GM18858 (cell line): Measurements from ENCODE around the gene SSR4.
"Not testable (repeated sequence)": the region's sequence is repeated elsewhere in the genome, so short reads cannot be mapped to it uniquely, and the experiment has no call there.

Experiments used
- ATAC-seq: cut with Tn5 transposase; IDR thresholded peaks from one replicate; pipeline ENCODE4 v1.9.1; 2021; ENCODE audit not compliant: unreplicated experiment

Gene SSR4

DNA sequence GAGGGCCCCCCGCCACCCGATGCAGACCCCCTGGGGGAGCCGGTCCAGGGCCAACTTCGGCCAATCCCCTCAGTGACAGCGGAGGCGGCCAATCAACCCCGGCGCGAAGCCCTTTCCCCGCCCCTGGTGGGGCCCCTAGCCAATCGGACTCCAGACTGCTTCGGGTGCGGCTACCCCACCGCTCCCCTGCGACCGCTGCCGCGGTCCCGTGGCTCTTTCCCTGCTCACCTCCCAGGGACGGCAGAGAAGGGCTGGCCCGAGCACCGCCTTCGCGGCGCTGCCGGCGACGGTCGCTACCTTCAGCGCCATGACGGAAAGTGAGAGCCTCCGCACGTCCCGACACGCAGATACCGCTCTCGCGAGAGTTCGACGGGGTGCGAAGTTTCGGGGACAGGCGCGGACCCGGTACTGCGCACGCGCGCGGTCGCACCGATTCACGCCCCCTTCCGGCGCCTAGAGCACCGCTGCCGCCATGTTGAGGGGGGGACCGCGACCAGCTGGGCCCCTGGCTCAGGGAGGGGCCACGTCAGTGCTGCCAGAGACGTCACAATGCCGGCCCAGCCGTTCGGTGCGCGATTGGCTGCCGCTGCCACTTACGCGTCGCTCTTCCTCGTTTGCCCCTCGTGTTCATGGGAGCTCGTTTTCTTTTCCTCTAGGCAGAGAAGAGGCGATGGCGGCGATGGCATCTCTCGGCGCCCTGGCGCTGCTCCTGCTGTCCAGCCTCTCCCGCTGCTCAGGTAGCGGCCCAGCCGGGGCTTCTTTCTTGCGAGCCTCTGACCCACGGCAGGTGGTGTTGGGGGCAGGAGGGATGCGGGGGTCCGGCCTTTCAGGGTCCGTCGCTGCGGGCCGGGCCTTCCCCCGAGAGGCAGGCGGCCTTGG lies at the start of gene SSR4, which contains the start of gene IDH3G:
Gene SSR4 (plus strand): TSS at position 651 of the 879 bp plus-strand sequence. CDS start 20 bp downstream, at position 671.
Gene IDH3G (minus strand): TSS at position 358 of the 879 bp plus-strand sequence. CDS start 49 bp downstream, at position 309.
- ATAC-seq: peak; percentile 69

DNA sequence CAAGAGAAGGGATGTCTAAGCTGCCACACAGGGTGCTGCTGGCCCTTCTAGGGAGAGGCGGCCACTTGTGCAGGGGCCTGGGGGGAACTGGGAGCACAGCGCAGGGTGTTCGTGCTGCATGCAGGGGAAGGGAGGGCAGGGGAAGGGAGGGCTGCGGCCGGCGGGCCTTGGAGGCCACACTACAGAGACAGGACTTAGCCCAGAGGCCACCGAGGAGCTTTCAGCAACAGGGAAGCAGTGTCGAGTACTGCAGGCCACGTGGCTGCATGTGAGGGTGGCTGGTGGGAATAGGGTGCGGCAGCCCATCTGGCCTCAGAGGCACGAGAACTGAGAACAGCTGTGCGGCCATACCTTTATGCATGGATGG lies 49.4 kb upstream of the SSR4 start:
- ATAC-seq: not testable (repeated sequence)

DNA sequence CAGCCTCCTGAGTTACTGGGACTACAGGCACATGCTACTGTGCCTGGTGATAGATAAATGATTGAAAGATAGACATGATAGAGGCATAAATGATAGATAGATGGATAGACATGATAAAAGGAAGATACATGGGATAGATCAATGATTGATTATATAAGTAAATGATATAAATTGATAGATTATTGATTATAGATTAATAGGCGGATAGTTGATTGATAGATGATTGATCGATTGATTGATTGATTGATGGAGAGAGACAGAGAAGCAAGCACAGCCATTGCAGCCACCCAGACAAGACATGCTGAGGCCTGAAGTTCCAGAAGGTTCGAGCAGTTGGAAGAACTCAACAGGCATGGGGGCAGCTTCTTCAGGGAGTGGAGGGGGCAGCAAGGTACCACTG lies 48.1 kb upstream of the SSR4 start:
- ATAC-seq: no peak

DNA sequence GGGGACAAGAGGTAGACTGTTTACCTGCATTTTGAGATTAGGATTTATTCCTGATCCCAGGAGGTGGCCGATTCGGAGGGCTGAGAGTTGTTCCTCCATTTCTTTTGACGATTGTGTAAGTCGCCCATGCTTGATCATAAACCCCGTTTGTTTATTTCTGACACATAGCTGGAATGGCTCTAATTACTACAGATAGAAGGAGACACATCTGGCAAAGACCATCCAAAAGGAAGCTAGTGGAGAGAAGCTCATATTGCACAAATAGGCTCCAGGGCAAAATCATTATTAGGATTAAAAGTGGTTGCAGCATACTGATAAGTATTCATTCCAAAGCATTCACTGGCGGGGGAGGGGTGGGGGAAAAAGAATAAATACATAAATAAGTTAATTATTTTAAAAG lies 47.5 kb upstream of the SSR4 start:
- ATAC-seq: not testable (repeated sequence)

DNA sequence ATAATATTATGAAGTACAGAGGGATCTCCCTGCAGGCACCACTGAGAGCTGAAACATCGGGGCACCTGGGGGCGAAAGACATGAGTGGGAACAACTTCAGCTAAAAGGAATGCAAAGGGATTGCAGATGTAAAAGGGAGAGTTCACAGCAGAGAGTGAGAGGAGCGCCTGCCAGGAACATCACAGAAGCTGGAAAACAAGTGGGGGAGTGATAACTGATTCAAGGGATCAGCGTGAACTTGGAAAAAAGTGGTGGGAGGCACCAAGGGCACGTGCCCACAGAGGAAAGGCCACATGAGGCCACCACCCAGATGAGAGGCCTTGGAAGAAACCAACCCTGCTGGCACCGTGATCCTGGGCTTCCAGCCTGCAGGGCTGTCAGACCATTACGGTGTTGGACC lies 45.5 kb upstream of the SSR4 start:
- ATAC-seq: not testable (repeated sequence)

DNA sequence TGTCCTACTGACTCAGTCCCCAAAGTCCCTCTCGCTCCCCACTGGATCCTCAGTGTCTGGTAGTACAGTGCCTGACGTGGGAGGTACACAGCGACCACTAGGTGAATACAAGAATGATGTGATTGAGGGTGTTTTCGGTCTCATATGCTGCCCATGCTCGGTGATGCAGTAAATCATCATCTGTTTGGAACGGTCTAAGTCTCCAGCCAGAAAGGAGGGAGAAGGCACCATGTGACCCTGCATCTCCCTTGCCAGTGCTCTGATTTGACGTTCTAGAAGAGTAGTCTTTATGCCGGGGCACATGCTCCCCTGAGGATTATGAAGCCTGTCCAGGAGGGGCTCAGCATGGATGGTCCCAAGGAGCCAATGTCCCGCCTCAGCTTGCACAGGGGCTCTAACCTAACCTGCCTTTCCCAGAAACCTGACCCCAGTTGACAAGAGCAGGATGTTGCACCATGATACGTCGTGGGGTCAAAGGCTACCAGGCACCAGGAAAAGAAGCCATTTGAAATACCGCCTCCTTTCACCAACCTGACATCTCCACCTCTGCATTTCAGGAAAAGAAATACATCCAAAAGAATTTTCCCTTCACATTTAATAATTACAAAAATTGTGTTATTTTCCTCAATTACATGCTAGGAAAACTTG lies 44.2 kb upstream of the SSR4 start:
- no peak for ATAC-seq

DNA sequence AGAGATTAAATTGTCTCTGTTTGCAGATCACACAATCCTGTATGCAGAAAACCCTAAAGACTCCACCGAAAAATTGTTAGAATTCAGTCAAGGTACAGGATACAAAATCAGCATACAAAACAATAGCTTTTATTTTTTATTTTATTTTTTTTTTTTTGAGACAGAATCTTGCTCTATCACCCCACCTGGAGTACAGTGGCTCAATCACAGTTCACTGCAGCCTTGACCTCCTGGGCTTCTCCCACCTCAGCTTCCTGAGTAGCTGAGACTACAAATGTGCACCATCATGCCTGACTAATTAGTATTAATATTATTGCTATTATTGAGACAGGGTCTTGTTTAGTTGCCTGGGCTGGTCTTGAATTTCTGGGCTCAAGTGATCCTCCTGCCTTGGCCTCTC lies 39.3 kb upstream of the SSR4 start:
- ATAC-seq: no peak

DNA sequence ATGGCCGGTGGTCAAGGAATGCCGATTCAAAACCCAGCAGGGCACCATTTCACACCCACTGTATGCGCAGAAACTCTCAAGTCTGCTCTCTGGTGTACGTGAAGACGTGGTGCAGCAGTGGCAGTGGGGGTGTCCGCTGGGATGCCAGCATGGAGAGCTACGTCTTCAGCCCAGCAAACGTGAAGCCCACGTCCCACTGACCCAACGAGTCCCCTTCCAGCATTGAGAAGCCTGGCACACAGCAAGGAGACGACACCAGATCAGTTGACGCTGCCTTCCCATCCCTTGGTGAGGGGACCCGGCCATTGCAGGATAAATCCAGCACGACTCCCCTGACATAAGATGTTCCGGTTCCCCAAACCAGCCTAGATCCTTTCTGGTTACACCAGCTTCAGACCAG lies 32.6 kb upstream of the SSR4 start:
- ATAC-seq: no peak

DNA sequence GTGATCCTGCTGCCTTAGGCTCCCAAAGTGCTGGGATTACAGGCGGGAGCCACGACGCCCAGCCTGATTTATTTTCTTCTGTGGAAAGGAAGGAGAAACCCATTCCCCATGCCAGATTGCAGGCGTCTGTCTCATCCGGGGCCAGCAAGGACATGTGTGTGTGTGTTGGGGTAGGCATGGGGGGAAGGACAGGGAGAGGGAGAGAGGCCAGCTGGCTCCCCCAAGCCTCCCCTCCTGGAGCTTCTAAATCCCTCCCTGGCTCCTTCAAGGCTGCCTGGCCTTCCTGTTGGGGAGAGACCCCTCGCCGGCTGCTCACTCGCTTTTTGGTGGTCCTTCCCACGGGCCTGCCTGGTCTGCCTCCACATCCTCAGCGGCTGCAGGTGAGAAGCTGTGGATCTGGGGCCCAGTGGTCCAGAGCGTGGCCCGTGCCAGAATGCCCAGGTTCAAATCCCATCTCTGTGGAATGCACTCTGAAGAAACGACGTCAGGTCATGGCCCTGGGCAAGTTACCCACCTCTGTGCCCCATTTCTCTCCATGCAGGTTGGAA lies 31.8 kb upstream of the SSR4 start:
- ATAC-seq: no peak

DNA sequence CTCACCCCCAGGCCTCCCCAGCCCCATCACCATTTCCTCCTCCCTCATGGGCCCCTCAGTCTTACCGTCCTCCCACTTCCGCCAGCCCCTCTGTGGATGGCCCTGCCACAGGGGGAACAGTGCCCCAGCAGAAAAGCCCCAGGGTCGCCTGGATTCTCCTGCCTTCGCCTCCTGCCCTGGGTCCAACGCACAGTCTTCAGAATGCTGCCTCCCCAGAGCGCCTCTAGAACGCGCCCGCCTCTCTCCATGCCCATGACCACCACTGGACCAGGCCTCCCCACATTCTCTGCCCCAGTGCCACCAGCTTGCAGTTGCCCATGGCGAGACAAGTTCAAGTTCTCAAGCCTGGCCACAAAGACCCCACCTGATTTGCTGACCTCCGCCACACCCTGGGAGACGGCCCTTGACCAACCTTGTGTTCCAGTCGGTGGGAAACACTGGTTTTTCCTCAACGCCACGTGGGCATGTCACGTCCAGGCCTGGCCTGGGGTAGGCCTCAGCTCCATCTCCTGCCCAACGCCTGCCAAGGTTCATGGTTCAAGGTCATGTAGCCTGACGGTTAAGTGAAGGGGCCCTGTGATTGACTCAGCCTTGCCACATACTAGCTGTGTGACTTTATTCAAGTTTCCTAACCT lies 31.1 kb upstream of the SSR4 start:
- no peak for ATAC-seq

DNA sequence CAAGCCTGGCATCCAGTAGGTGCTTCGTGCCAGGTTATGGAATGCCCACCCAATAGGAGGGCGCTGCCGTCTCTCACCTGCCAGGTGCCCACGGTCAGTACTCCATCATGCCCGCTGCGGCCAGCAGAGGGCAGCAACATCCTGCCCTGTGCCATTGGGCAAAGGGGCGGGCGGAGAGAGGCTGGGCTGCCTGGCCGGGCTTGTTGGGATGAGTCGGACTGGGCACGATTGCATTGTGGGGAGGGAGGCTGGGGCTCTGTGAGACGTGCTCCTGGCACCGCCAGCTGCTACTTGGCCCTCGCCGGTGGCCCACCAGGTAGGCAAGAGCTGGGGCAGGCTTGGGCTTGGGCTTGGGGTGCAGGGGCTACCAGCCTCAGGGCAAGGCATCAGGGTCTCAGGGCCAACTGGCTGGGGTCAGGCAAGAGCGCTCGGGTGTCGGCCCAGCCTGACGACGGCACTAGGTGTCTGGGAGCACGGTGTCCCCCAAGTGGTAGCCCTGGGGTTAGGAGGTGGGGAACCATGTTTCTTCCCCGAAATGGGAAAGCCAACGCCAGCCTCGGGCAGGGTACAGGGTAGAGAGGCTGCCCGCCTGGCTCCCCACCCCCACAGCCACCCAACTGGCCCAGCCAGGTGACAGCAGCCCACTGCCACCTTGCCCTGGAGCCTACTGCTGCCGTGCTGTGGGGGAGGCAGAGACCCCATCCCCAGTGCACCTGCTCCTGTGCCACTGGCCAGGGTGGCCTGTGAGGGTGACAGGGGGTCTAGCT lies 30.3 kb upstream of the SSR4 start, which contains the start of gene PLXNB3:
Gene PLXNB3 (plus strand): TSS at position 261 of the 767 bp plus-strand sequence. CDS start 1,287 bp downstream, outside the sequence.
- ATAC-seq: peak; percentile 60

DNA sequence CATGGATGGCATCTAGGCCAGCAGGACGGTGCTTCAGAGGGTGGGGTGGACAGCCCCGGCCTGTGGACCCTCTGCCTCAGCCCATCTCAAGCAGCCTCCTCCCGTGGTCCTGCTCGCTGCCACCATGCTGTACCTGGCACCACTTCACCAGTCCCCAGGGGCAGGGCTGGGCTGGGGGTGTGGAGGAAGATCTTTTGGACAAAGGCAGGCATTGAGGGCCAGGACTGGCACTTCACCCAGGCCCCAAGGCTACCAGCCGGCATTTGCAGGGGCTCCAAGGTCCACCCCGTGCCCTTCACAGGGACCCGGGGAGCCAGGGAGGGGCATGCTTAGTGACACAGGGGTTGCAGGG lies 29.7 kb upstream of the SSR4 start:
- no peak for ATAC-seq

DNA sequence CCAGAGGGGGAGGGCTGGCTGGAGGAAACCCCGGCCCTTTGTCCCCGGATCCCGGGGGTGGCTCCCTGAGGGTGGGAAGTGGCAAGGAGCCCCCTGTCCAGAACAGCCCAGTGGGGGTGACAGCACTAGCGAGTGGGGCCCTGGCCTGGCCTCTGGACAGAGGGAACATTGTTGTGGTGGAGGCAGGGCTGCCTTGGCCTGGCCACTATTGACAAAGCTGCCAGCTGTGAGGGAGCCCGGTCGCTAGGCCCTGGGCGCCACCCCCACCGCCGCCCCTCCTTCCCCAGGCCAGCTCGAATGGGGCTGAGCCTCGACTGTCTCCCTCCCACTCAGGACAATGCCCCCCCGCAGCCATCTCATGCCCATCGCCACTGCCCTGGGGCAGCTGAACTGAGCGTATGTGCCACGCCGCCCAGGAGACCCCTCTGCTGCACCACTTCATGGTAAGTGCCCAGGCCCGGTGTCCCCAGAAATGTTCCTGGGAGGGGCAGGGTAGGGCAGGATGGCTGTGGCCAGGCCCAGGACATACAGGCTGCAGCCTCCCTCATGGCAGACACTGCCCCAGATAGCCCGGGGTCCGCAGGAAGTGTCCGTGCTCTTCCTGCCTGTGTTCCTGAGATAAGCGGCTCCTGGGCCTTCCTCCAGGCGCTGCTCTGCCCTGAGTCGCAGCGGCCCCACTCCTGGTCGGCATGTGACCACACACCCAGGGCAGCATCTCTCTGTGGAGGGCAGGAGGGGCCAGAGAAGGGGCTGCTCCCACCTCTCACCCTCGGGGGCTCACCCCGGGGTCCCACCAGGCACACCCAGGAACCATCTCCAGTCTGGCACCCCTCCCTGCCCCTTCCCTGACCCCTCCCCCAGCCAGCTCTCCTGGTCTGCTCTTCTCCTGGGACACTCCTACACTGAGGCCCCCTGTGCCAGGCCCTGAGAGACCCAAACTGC lies 29.1 kb upstream of the SSR4 start:
- ATAC-seq: no peak

DNA sequence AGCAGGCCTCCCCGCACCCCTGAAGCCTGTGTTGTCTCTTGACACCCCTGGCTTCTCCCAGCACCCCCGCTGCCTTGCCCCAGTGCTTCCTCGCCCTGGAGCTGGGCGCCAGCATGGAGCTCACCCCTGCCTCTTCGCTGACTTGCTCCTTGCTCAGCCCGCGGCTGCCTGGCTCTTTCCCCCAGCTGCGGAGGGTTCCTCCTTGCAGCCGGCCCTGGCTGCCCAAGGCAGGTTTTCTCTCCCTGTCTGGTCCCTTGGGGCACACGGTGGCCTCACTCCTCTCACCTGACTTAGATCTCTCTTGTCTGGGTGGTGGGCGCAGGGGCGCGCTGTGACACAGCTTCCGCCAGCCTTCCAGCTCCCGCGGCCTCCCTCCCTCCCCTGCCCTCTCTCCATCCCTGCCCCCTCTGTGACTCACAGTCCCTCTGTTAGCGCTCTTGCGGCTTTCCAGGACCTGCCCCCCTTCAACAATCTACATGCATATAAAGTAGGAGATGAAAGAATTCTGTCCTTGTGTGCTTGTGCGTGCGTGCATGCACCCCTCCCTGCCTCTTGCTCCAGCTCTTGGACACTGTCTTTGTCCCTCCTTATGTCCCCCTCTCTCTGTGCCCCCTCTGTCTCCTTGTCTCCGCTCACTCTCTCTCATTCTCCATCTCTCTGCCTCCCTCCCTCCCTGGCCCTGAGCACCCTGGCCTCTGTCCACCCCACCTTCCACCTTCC lies 28.2 kb upstream of the SSR4 start:
- no peak for ATAC-seq

DNA sequence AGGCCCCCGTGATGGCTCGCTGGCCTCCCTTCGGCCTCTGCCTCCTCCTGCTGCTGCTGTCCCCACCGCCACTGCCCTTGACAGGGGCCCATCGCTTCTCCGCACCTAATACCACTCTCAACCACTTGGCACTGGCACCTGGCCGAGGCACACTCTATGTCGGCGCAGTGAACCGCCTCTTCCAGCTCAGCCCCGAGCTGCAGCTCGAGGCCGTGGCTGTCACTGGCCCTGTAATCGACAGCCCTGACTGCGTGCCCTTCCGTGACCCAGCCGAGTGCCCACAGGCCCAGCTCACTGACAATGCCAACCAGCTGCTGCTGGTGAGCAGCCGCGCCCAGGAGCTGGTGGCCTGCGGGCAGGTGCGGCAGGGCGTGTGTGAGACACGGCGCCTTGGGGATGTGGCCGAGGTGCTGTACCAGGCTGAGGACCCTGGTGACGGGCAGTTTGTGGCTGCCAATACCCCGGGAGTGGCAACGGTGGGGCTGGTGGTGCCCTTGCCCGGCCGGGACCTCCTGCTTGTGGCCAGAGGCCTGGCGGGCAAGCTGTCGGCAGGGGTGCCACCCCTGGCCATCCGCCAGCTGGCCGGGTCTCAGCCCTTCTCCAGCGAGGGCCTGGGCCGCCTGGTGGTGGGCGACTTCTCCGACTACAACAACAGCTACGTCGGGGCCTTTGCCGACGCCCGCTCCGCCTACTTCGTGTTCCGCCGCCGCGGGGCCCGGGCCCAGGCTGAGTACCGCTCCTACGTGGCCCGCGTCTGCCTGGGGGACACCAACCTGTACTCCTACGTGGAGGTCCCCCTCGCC lies 27.4 kb upstream of the SSR4 start:
- no peak for ATAC-seq

DNA sequence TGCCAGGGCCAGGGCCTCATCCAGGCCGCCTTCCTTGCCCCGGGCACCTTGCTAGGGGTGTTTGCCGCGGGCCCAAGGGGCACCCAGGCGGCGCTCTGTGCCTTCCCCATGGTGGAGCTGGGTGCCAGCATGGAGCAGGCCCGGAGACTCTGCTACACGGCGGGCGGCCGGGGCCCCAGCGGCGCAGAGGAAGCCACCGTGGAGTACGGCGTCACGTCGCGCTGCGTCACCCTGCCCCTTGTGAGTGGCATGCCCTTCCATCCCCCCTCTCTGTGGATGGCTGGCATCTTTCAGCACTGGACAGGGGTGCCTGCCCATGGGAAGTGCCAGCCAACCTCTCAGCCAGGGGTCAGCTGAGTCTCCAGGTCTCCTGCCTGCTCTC lies 26.8 kb upstream of the SSR4 start:
- ATAC-seq: no peak

DNA sequence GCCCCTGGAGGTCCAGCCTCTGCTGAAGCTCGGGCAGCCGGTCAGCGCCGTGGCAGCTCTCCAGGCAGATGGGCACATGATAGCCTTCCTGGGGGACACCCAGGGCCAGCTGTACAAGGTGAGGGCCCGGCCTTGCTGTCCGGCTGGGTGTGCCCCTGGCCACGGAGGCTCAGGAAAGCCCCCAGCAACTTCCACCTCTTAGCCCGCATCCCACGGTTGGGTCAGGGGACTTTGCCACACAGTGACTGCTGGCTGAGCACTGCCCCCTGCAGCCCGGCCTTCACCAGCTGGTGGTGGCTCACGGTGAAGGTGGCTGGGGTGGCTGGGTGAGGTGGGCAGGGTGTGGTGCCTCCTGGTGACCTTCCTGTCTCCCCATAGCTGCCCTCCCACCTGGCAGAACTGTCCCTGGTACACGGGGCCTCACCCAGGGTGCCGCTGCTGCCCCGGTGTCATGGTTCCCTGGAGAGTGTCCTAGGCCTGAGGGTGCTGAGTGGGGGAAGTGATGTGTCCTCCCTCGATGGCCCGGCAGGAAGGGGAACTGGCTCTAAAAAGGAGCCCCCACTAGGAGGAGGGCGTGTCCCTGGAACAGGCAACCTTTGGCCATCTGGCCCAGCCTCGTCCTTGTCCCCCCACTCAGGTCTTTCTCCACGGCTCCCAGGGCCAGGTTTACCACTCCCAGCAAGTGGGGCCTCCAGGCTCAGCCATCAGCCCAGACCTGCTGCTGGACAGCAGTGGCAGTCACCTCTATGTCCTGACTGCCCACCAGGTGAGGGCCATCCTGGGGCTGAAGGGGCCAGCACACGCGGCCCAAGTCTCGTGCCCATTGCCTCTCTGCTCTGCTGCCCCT lies 25.9 kb upstream of the SSR4 start:
- ATAC-seq: no peak
